ENCODE measurements around the gene RBM38. TPM values are rescaled to one million over a fixed set of nuclear protein-coding genes. Genes with fewer than 3 reads are reported as not detected.

Gene RBM38
- total and polyA plus RNA-seq, 2 donors from 2014 or later: 16.8 to 18.0 TPM

DNA sequence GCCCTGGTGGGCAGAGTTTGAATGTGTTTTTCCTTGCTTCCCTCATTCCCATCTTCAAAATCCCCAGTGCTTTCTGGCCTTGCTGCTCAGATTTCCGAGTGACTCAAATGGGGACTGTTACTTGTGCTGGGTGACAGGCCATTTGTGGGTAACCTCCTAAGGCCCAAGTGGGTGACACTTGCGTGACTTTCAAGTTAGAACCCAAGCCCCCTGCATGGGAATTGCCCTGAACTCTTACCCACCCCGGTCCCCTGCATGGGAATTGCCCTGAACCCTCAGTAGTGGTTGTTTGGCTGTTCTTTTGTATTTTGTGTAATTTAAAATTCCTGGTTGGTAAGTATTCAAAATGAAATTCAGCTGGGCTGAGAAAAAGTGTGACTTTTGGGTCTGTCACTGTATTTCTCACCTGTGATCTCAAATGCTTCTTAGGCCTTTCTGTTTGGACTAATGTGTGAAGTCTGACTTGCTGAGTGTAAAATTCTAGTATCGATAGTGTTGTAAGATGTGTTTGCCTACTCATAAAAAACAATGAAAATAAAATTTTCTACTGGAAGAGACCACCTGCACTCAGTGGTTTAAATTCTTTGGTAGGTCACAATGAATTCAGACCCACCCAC lies 12.4 kb upstream of the RBM38 start:
- no peak for FAIRE-seq
- TF ChIP-seq, protein P1, sequence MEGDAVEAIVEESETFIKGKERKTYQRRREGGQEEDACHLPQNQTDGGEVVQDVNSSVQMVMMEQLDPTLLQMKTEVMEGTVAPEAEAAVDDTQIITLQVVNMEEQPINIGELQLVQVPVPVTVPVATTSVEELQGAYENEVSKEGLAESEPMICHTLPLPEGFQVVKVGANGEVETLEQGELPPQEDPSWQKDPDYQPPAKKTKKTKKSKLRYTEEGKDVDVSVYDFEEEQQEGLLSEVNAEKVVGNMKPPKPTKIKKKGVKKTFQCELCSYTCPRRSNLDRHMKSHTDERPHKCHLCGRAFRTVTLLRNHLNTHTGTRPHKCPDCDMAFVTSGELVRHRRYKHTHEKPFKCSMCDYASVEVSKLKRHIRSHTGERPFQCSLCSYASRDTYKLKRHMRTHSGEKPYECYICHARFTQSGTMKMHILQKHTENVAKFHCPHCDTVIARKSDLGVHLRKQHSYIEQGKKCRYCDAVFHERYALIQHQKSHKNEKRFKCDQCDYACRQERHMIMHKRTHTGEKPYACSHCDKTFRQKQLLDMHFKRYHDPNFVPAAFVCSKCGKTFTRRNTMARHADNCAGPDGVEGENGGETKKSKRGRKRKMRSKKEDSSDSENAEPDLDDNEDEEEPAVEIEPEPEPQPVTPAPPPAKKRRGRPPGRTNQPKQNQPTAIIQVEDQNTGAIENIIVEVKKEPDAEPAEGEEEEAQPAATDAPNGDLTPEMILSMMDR (IDR thresholded peaks at IDR 0.05; ENCODE audit: borderline replicate concordance, extremely low read depth, insufficient read depth): no peak
- intact Hi-C loops (cut with DNase I): loop anchor here (5.0 kb wide), 1 partner anchor 114 kb away; no protein-coding TSS in a partner anchor
- Histone ChIP-seq H3K4me3 (ENCODE audit: low read length in 3 of 3) (no peak overlapping the region), H3K27ac (ENCODE audit: low read depth in 2 of 2, low read length in 2 of 2) (no peak overlapping the region), H3K9me3 (ENCODE audit: control insufficient read depth in 2 of 3, insufficient read depth in 1 of 3, low read length in 3 of 3) (no peaks in the 10 kb centered on the region), H3K9ac (ENCODE audit: low read length in 3 of 3) (no peak overlapping the region), H3K27me3 (ENCODE audit: control insufficient read depth, insufficient read depth, low read length) (no peaks in the 10 kb centered on the region), H3K36me3 (ENCODE audit: control insufficient read depth in 2 of 3, insufficient read depth in 3 of 3, low read length in 3 of 3) (peaks cover 2 to 39% (median 8%) of the 10 kb centered on the region in 3 donors), H3K4me1 (ENCODE audit: control insufficient read depth in 2 of 3, insufficient read depth in 2 of 3, low read depth in 1 of 3, low read length in 3 of 3) (no peaks in the 10 kb centered on the region)
- DNase-seq: no peak

DNA sequence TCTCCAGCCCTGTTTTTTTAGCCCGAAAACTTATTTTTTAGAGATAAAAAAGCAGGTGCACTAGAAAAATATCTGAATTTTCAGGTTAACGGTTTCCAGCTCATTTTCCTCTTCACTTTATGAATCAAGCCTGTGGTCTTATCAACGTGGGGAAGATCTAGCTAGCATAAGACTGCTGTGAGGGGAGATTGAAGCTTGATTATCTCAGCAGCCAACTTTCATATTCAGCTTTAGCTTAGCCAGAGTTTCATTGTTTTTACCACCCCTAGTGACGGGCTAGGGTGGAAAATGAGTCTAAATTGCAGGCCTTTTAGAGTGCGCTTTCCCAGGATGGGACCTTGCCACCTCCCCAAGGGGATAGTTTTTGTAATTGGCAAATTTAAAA lies 11.9 kb upstream of the RBM38 start:
- Histone ChIP-seq H3K27me3 (ENCODE audit: control insufficient read depth, insufficient read depth, low read length) (no peaks in the 10 kb centered on the region), H3K9me3 (ENCODE audit: control insufficient read depth in 2 of 3, insufficient read depth in 1 of 3, low read length in 3 of 3) (no peaks in the 10 kb centered on the region), H3K36me3 (ENCODE audit: control insufficient read depth in 2 of 3, insufficient read depth in 3 of 3, low read length in 3 of 3) (peaks cover 2 to 37% (median 6%) of the 10 kb centered on the region in 3 donors), H3K27ac (ENCODE audit: low read depth in 2 of 2, low read length in 2 of 2) (no peak overlapping the region), H3K4me3 (ENCODE audit: low read length in 3 of 3) (no peak overlapping the region), H3K9ac (ENCODE audit: low read length in 3 of 3) (no peak overlapping the region), H3K4me1 (ENCODE audit: control insufficient read depth in 2 of 3, insufficient read depth in 2 of 3, low read depth in 1 of 3, low read length in 3 of 3) (no peaks in the 10 kb centered on the region)
- intact Hi-C loops (cut with DNase I): loop anchor here (5.0 kb wide), 1 partner anchor 113 kb away; no protein-coding TSS in a partner anchor
- FAIRE-seq: no peak
- TF ChIP-seq, protein P1 (IDR thresholded peaks at IDR 0.05; ENCODE audit: borderline replicate concordance, extremely low read depth, insufficient read depth): no peak
- DNase-seq: no peak

DNA sequence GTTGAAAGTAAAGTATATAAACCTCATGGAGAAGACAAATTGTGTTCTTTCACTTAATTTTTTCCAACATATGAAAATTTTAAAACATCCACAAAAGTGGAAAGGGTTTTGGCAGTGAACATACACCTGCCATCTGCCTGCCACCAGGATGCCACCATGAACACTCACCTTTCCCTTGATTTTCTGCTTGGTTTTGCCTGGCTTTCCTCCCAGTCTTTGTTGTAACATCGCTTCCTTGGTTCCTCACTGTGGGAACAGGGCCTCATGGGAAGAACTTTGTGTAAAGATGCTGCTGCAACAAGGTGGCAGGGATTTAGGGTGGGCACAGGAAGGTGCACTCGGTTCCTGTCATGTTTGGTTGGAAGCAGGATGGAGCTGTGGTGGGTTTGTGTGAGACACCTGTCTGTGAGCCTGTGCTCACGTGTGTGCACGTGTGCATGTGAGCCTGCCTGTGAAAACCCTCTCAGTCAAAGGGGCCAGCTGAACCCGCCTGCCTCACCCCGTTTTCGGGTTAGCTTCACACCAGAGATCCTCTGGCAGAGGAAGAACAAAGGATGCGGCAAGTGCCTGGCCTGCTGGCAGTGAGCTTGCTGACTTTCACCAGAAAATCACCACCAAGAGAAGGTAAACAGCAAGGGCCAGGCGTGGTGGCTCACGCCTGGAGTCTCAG lies 11.0 kb upstream of the RBM38 start:
- TF ChIP-seq, protein P1 (IDR thresholded peaks at IDR 0.05; ENCODE audit: borderline replicate concordance, extremely low read depth, insufficient read depth): no peak
- H3K9ac ChIP-seq (ENCODE audit: low read length in 3 of 3): no peak overlapping the region
- FAIRE-seq (no peak), DNase-seq (peak in 2 of 5 donors; percentile 21 to 49)
- no peaks in the 10 kb centered on the region for H3K27me3 ChIP-seq (ENCODE audit: control insufficient read depth, insufficient read depth, low read length)
- H3K4me1 ChIP-seq (ENCODE audit: control insufficient read depth in 2 of 3, insufficient read depth in 2 of 3, low read depth in 1 of 3, low read length in 3 of 3): no peaks in the 10 kb centered on the region
- no peak overlapping the region for H3K4me3 ChIP-seq (ENCODE audit: low read length in 3 of 3)
- intact Hi-C loops (cut with DNase I): loop anchor here (5.0 kb wide), 1 partner anchor 122 kb away; no protein-coding TSS in a partner anchor
- no peaks in the 10 kb centered on the region for H3K9me3 ChIP-seq (ENCODE audit: control insufficient read depth in 2 of 3, insufficient read depth in 1 of 3, low read length in 3 of 3)
- H3K27ac ChIP-seq (ENCODE audit: low read depth in 2 of 2, low read length in 2 of 2): no peak overlapping the region
- peaks cover 2 to 27% (median 3%) of the 10 kb centered on the region in 3 donors for H3K36me3 ChIP-seq (ENCODE audit: control insufficient read depth in 2 of 3, insufficient read depth in 3 of 3, low read length in 3 of 3)

All from kidney (tissue), 14 donors.